HUDEP-2 (cell line): Measurements from ENCODE around the gene WDCP.
"Not testable (repeated sequence)": the region's sequence is repeated elsewhere in the genome, so short reads cannot be mapped to it uniquely, and the experiment has no call there.

Source experiments
- DNase-seq, 76 experiments: peaks; one replicate each; lab custom pipeline; 2025; ENCODE audit not compliant: unreplicated experiment in 76 of 76; lab: John Stamatoyannopoulos, UW

WDCP gene

GRCh38 chr2:24022975-24023575, 24.1 kb downstream of the WDCP start:
- no peak for DNase-seq

GRCh38 chr2:24022324-24022974, 24.7 kb downstream of the WDCP start:
- DNase-seq = no peak

- peak in 32 of 76 experiments; percentile 7 to 58 (median 32) for DNase-seq
These were observed 25.8 kb downstream of the WDCP start for GRCh38 chr2:24021122-24021998.

GRCh38 chr2:24020244-24020643, 26.9 kb downstream of the WDCP start:
- peak in 47 of 76 experiments; percentile 3 to 68 (median 38) for DNase-seq

DNA sequence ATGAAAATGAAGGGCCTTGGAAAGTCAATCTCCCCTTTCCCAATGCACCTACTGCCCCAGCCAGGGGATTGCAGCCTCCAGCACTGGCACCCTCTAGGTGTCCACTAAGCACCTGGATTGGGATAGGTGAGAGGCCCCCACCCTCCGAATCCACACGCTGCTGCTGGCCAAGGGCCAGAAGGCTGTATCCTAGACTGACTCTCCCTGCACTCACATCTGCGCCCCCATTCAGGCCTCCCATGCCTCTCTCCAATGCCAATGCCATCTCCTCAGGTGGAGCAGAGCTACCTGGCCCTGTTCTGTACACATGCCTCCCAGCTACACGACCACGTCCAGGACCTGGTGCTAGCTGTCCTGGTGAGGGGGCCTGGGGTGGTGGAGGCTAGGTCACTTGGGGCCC, 27.5 kb downstream of the WDCP start:
- no peak for DNase-seq

DNA sequence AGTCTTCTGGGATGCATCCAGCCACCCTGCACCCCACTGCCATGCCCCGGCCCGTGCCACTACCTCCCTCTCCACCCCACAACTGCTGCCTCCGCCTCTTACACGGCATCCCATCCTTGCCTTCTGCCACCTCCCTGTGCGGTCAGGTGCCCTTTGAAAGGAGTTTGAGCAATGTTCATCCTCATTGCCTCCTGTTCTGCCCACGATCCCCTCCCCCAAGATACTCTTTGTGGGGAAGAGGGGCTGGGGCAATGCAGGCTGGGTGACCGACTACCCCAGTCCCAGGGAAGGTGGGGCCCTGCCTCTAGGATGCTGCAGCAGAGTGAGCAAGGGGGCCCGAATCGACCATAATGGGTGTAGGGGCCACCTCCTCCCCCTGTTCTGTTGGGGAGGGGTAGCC, 28.9 kb downstream of the WDCP start:
- DNase-seq = no peak

DNA sequence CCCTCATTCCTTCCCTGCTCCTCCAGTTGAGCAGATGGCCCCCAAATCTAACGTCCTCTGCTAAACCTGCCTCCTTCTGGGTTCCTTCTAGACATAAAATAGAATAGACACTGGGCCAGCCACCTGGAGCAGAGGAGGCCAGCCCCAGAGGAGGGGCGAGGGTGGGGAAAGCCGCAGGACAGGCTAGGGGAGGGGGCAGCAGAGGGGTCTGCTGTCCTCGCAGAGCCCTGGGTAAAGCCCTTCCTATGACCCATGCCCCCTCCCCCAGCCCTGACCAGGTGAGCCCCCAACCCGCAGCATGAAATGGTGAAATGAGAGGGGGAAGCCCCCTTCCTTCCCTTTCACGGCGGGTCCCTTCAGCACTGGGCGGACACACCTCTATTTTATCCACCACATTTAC, 29.5 kb downstream of the WDCP start:
- no peak for DNase-seq

DNA sequence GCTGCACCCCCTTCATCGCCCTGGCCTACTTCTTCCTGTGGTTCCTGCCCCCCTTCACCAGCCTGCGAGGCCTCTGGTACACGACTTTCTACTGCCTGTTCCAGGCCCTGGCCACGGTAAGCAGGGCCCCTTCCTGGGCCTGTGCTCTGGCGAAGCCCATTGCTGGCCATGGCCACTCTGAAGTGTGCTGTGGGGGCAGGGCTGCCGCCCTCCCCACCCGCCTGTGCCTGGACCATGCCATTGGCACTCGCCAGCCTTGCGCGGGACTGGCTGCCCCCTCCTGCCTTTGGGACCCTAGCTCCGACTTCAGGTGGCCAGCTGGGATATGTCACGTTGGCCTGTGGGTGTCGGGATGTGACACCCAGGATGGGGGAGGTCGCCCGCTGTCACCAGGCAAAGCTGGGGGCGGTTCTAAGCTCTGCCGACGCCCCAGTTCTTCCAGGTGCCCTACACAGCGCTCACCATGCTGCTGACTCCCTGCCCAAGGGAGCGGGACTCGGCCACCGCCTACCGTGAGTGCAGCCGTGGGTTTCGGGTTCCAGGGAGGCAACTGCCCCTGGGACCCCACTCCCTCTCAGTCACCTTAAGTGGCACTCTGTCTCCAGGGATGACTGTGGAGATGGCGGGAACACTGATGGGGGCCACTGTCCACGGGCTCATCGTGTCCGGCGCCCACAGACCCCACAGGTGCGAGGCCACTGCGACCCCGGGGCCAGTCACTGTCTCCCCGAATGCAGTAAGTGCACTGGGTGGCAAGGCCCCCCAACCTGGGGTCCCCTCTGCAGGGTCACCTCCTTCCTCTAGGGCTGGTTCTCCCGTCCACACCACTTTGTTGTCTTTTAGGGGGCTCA, 30.1 kb downstream of the WDCP start:
- DNase-seq = no peak

DNA sequence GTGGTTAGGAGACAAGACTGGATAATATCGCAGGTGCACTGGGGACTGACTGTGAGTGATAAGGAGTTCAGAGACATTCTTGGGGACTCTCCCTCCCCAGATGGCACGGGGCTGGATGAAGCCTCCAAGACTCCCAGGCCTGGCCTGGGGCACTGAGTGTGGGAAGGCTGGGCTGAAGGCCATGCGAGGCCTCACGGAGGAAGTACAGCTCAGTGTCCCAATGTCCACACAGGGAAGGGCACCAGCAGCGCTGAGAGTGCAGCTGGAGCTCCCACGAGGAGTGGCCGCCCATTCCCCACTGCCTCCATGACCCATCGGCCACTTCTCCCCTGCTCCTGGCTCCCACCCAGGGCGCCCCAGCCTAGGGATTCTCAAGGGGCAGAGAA, 30.8 kb downstream of the WDCP start:
- peak in 1 of 76 experiments; percentile 14 for DNase-seq

DNA sequence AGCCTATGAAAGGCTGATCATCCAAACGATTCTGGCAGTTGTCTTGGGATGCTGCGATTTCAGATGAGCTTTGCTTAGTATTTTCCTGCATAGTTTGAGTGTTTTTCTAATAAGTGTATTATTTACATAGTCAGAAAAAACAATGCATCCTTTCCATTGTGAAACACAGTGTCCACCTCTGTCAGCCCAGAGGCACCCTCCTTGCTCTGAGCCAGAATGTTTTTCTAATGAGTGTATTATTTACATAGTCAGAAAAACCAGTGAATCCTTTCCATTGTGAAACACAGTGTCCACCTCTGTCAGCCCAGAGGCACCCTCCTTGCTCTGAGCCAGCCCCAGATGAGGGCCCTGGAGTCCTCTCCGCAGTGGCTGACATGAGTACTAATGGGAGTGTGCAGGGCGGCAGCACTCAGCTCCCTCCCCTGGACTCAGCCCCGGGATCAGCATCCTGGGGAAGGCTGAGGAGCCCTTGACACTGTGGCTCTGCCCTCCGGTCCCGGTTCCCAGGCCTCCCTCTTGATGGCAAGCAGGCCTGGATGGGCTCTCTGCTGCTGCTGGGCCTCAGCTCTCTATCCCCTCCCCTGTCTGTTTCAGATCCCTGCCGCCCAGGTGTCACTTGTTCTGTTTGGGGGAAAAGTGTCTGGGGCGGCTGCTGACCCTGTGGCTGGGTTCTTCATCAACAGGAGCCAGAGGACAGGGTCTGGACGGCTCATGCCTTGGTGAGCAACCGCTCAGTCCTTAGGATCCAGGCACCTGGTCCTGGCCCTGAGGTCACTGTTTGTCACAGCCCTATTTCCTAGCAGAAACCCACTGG, 31.4 kb downstream of the WDCP start:
- DNase-seq = no peak

DNA sequence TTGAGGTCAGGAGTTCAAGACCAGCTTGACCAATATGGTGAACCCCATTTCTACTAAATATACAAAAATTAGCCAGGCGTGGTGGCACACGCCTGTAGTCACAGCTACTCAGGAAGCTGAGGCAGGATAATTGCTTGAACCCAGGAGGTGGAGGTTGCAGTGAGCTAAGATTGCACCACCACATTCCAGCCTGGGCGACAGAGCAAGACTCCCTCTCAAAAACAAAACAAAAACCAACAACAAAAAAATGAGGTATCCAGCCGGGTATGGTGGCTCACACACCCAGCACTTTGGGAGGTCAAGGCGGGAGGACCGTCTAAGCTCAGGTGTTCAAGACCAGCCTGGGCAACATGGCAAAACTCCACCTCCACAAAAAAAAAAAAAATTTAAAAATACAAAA, 32.3 kb downstream of the WDCP start:
- DNase-seq = not testable (repeated sequence)

DNA sequence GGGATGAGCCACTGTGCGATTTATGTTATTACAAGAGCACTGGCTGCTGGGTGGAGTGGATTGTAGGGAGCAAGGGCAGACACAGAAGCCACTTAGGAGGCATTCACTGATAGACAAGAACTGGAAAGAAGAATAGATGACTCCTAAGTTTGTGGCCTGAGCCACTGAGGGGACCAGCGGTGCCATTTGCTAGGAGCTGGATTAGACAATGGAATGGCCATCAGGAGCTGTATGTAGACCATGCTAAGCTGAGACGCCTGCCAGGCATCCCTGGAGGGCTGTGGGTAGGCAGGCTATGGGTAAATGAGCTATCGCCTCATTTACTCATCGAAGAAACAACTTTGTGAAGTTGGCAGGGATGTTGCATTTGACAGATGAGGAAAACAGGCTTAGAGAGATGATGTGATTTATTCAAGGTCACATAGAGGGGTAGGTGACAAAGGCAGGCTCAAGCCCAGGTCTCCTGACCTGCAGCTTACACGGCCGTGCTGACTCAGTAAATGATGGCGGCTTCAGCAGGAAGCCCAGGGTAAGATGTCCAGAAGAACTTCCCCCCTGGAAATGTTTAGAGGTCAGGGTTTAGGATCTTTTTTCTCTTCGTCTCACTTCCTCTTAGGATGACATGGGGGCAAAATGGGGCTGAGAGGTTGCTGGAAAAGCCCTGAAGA, 34.5 kb downstream of the WDCP start:
- DNase-seq = no peak

- DNase-seq = peak in 73 of 76 experiments; percentile 47 to 95 (median 84)
These were observed 35.7 kb downstream of the WDCP start for GRCh38 chr2:24011250-24012104.

DNA sequence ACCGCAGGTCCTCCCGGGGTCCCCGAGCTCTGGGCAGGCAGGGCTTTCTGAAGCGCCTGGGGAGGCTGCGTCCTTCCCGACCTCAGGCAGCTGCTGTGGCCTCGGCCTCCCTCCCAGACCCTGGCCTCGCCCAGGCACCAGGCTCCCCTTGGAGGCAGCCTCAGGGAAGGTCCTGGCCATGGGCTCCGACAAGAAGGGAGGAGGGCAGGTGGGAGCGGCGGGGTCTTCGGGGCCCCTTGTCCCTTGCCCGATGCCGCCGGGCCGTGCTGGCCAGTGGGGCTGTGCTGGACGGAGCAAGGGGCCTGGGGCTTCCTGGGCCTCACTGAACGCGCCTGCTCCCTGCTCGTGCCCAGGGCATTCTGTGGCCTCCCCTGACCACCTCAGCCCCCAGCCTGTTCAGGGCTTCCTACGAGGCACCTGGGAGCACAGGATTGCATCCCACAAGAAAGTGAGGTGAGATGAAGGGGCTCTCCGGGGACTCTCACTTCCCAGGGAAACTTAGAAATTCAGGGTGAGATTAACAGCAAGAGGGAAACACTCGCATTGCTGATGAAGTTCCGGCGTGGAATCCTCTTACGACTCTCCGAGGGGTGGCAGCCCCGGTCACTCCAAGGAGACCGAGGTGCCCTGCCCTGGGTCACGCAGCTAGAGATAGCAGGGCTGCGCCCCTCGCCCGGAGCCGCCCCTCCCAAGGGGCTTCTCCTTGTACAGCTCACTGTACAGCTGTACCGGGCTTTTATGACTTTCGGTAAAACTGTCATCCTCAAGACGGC, 36.5 kb downstream of the WDCP start:
- DNase-seq = peak in 39 of 76 experiments; percentile 16 to 85 (median 52)

GRCh38 chr2:24009680-24010476, 37.3 kb downstream of the WDCP start, which contains the start of gene MFSD2B:
MFSD2B (plus strand) TSS chr2:24010085; CDS start chr2:24010097, 12 bp downstream.
- peak in 62 of 76 experiments; percentile 12 to 81 (median 56) for DNase-seq

- DNase-seq = peak in 2 of 76 experiments; percentile 67 to 75
These were observed 37.9 kb downstream of the WDCP start for GRCh38 chr2:24009367-24009679.
